ENCODE measurements around the gene RAPSN. TPM values are rescaled to one million over a fixed set of nuclear protein-coding genes. Genes with fewer than 3 reads are reported as not detected.

RAPSN gene
- total RNA-seq, 3 donors from 2014 or later, result 0.64 TPM; not detected in 2

- intact Hi-C loops (cut with DNase I; ENCODE audit: low total_unique reads), result no loop called here
- Histone ChIP-seq H3K4me3 (no peak overlapping the region), H3K27ac (no peak overlapping the region), H3K27me3 (no peaks in the 10 kb centered on the region), H3K36me3 (no peaks in the 10 kb centered on the region), H3K4me1 (peaks cover 0 to 14% of the 10 kb centered on the region in 2 donors), H3K9me3 (no peaks in the 10 kb centered on the region)
- TF ChIP-seq CTCF (IDR thresholded peaks at IDR 0.05) (no peak), POLR2AphosphoS5 (IDR thresholded peaks at IDR 0.05) (no peak), POLR2A (IDR thresholded peaks at IDR 0.05) (no peak)
- DNase-seq (ENCODE audit: low spot score in 2 of 2), result no peak
Measured at GRCh38 chr11:47495011-47495855, 46.3 kb upstream of the RAPSN start.

- intact Hi-C loops (cut with DNase I; ENCODE audit: low total_unique reads), result no loop called here
- no peak for DNase-seq (ENCODE audit: low spot score in 2 of 2)
- no peaks in the 10 kb centered on the region for H3K27me3 ChIP-seq
- H3K36me3 ChIP-seq, result no peaks in the 10 kb centered on the region
- H3K27ac ChIP-seq, result no peak overlapping the region
- H3K4me3 ChIP-seq, result no peak overlapping the region
- no peak for TF ChIP-seq POLR2A (IDR thresholded peaks at IDR 0.05)
- no peak for TF ChIP-seq POLR2AphosphoS5 (IDR thresholded peaks at IDR 0.05)
- no peak for TF ChIP-seq CTCF (IDR thresholded peaks at IDR 0.05)
- H3K9me3 ChIP-seq, result no peaks in the 10 kb centered on the region
- H3K4me1 ChIP-seq, result no peaks in the 10 kb centered on the region
Measured at GRCh38 chr11:47489395-47489755, 40.4 kb upstream of the RAPSN start.

GRCh38 chr11:47488674-47489394 is 39.9 kb upstream of the RAPSN start:
- Histone ChIP-seq H3K27ac (no peak overlapping the region), H3K4me3 (no peak overlapping the region), H3K4me1 (no peaks in the 10 kb centered on the region), H3K36me3 (no peaks in the 10 kb centered on the region), H3K27me3 (no peaks in the 10 kb centered on the region), H3K9me3 (no peaks in the 10 kb centered on the region)
- DNase-seq (ENCODE audit: low spot score in 2 of 2), result no peak
- TF ChIP-seq POLR2A (IDR thresholded peaks at IDR 0.05), result no peak
- no peak for TF ChIP-seq CTCF (IDR thresholded peaks at IDR 0.05)
- intact Hi-C loops (cut with DNase I; ENCODE audit: low total_unique reads), result no loop called here

GRCh38 chr11:47488111-47488510 is 39.2 kb upstream of the RAPSN start:
- Histone ChIP-seq H3K27ac (no peak overlapping the region), H3K27me3 (no peaks in the 10 kb centered on the region), H3K36me3 (no peaks in the 10 kb centered on the region), H3K9me3 (no peaks in the 10 kb centered on the region), H3K4me1 (no peaks in the 10 kb centered on the region), H3K4me3 (no peak overlapping the region)
- intact Hi-C loops (cut with DNase I; ENCODE audit: low total_unique reads), result no loop called here
- TF ChIP-seq CTCF (IDR thresholded peaks at IDR 0.05) (no peak), POLR2A (IDR thresholded peaks at IDR 0.05) (no peak), POLR2AphosphoS5 (IDR thresholded peaks at IDR 0.05) (no peak)
- DNase-seq (ENCODE audit: low spot score in 2 of 2), result no peak

- no peaks in the 10 kb centered on the region for H3K27me3 ChIP-seq
- TF ChIP-seq POLR2AphosphoS5 (IDR thresholded peaks at IDR 0.05), result no peak
- TF ChIP-seq POLR2A (IDR thresholded peaks at IDR 0.05), result no peak
- TF ChIP-seq CTCF (IDR thresholded peaks at IDR 0.05), result no peak
- intact Hi-C loops (cut with DNase I; ENCODE audit: low total_unique reads), result no loop called here
- H3K4me1 ChIP-seq, result no peaks in the 10 kb centered on the region
- no peak overlapping the region for H3K27ac ChIP-seq
- H3K36me3 ChIP-seq, result no peaks in the 10 kb centered on the region
- DNase-seq (ENCODE audit: low spot score in 2 of 2), result no peak
- H3K4me3 ChIP-seq, result no peak overlapping the region
- H3K9me3 ChIP-seq, result no peaks in the 10 kb centered on the region
Measured at GRCh38 chr11:47487421-47487820, 38.5 kb upstream of the RAPSN start.
